ENCODE results near the gene AGXT.

- no peak for TF ChIP-seq POLR2AphosphoS5 (IDR thresholded peaks at IDR 0.05; ENCODE audit: borderline replicate concordance, low read depth, low read length)
- no peak for TF ChIP-seq EZH2 (IDR thresholded peaks at IDR 0.05)
Observed at GRCh38 chr2:240901986-240902614, 33.5 kb downstream of the AGXT start.
